Astrocyte (in vitro differentiated cells and primary cell): ENCODE data around the gene ACYP2. TPM values are rescaled to one million over a fixed set of nuclear protein-coding genes. Genes with fewer than 3 reads are reported as not detected.

Experiments used
- DNase-seq: peaks from one replicate; pipeline ENCODE4 v3.0.0-alpha.2; 2010; ENCODE audit warnings: low read depth
- FAIRE-seq: peaks from 2 replicates; lab custom pipeline; 2011; peaks lifted over from hg19 to GRCh38; lab: Jason Lieb, UNC
- H2AFZ ChIP-seq: 2 replicates; pipeline ENCODE4 v1.6.0; 2012; ENCODE audit warnings: low read depth, low read length, inconsistent platforms
- H3K27ac ChIP-seq: 2 replicates; pipeline ENCODE4 v1.5.1; 2011; ENCODE audit warnings: low read depth, low read length, inconsistent platforms
- H3K27me3 ChIP-seq: 2 replicates; pipeline ENCODE4 v1.6.0; 2011; ENCODE audit warnings: low read length, inconsistent platforms; ENCODE audit not compliant: insufficient read depth
- H3K36me3 ChIP-seq: 2 replicates; pipeline ENCODE4 v1.5.1; 2011; ENCODE audit warnings: low read length, inconsistent platforms; ENCODE audit not compliant: insufficient read depth
- H3K4me1 ChIP-seq: 2 replicates; pipeline ENCODE4 v1.5.1; 2011; ENCODE audit warnings: low read length, inconsistent platforms; ENCODE audit not compliant: insufficient read depth
- H3K4me2 ChIP-seq: 2 replicates; pipeline ENCODE4 v1.6.0; 2012; ENCODE audit warnings: low read length, inconsistent platforms
- H3K4me3 ChIP-seq: 2 replicates; pipeline ENCODE4 v1.5.1; 2011; ENCODE audit warnings: low read depth, mild to moderate bottlenecking, low read length, inconsistent platforms; ENCODE audit not compliant: insufficient read depth
- H3K79me2 ChIP-seq: 2 replicates; pipeline ENCODE4 v1.6.0; 2012; ENCODE audit warnings: mild to moderate bottlenecking, low read length, inconsistent platforms; ENCODE audit not compliant: insufficient read depth
- H3K9ac ChIP-seq: 2 replicates; pipeline ENCODE4 v1.6.0; 2012; ENCODE audit warnings: mild to moderate bottlenecking, low read length, inconsistent platforms
- H3K9me3 ChIP-seq: 2 replicates; pipeline ENCODE4 v1.5.1; 2012; ENCODE audit warnings: low read depth, mild to moderate bottlenecking, low read length, inconsistent platforms; ENCODE audit not compliant: insufficient read depth
- H4K20me1 ChIP-seq: 2 replicates; pipeline ENCODE4 v1.6.0; 2012; ENCODE audit warnings: low read length, inconsistent platforms; ENCODE audit not compliant: insufficient read depth
- H3K27ac Mint-ChIP-seq: one replicate; pipeline ENCODE4 v1.8.0; 2021; ENCODE audit warnings: mild to moderate bottlenecking, mixed read lengths; ENCODE audit not compliant: unreplicated experiment
- H3K27me3 Mint-ChIP-seq: one replicate; pipeline ENCODE4 v1.8.0; 2021; ENCODE audit warnings: low read depth, mixed read lengths; ENCODE audit not compliant: unreplicated experiment
- H3K36me3 Mint-ChIP-seq: one replicate; pipeline ENCODE4 v1.8.0; 2021; ENCODE audit warnings: low read depth, mixed read lengths; ENCODE audit not compliant: unreplicated experiment
- H3K4me1 Mint-ChIP-seq: one replicate; pipeline ENCODE4 v1.8.0; 2021; ENCODE audit warnings: low read depth, mixed read lengths; ENCODE audit not compliant: unreplicated experiment
- H3K4me3 Mint-ChIP-seq: one replicate; pipeline ENCODE4 v1.8.0; 2021; ENCODE audit warnings: mild to moderate bottlenecking, moderate library complexity, mixed read lengths; ENCODE audit not compliant: unreplicated experiment
- H3K9me3 Mint-ChIP-seq: one replicate; pipeline ENCODE4 v1.8.0; 2021; ENCODE audit warnings: mild to moderate bottlenecking, mixed read lengths; ENCODE audit not compliant: unreplicated experiment
- CTCF ChIP-seq: IDR thresholded peaks from 2 replicates; pipeline ENCODE4 v1.5.1; 2011; ENCODE audit warnings: low read depth, mild to moderate bottlenecking, inconsistent platforms, low read length, moderate library complexity; ENCODE audit not compliant: insufficient read depth
- EZH2 ChIP-seq: IDR thresholded peaks from 2 replicates; pipeline ENCODE4 v1.6.1; 2012; ENCODE audit warnings: mild to moderate bottlenecking, low read length, inconsistent platforms; ENCODE audit not compliant: insufficient read depth
- total RNA-seq: library from RNA; stranded (reverse); gene quantifications from 2 replicates; pipeline ENCODE4 v1.2.1, GENCODE V29; 2021

Gene ACYP2
- total RNA-seq, 1 donor from 2014 or later, result 6.8 TPM

- Histone ChIP-seq H3K4me3 (no peak overlapping the region), H3K4me1 (peaks cover 5% of the 10 kb centered on the region), H3K4me2 (no peak overlapping the region), H3K36me3 (no peaks in the 10 kb centered on the region), H3K79me2 (no peaks in the 10 kb centered on the region), H3K27me3 (no peaks in the 10 kb centered on the region), H3K27ac (no peak overlapping the region), H2AFZ (no peak overlapping the region), H4K20me1 (no peaks in the 10 kb centered on the region), H3K9me3 (no peaks in the 10 kb centered on the region), H3K9ac (no peak overlapping the region)
- Mint-ChIP-seq H3K4me1 (peaks cover 5% of the 10 kb centered on the region), H3K9me3 (peaks cover 4% of the 10 kb centered on the region), H3K27ac (no peak overlapping the region), H3K27me3 (no peaks in the 10 kb centered on the region), H3K4me3 (no peak overlapping the region), H3K36me3 (peaks cover 3% of the 10 kb centered on the region)
- DNase-seq (no peak), FAIRE-seq (no peak)
- TF ChIP-seq CTCF (no peak), EZH2 (no peak)
These were observed 16.0 kb upstream of the ACYP2 start for GRCh38 chr2:54099370-54099769.

GRCh38 chr2:54099829-54100585, 15.4 kb upstream of the ACYP2 start:
- H3K27me3 Mint-ChIP-seq, result no peaks in the 10 kb centered on the region
- Histone ChIP-seq H2AFZ (no peak overlapping the region), H3K4me3 (no peak overlapping the region), H3K27ac (no peak overlapping the region), H3K4me1 (peaks cover 5% of the 10 kb centered on the region), H3K79me2 (no peaks in the 10 kb centered on the region), H3K36me3 (no peaks in the 10 kb centered on the region), H3K4me2 (no peak overlapping the region), H3K9me3 (no peaks in the 10 kb centered on the region), H3K27me3 (no peaks in the 10 kb centered on the region), H3K9ac (no peak overlapping the region), H4K20me1 (no peaks in the 10 kb centered on the region)
- H3K27ac Mint-ChIP-seq, result no peak overlapping the region
- H3K4me3 Mint-ChIP-seq, result no peak overlapping the region
- FAIRE-seq (no peak), DNase-seq (no peak)
- H3K9me3 Mint-ChIP-seq, result peaks cover 4% of the 10 kb centered on the region
- TF ChIP-seq EZH2 (no peak), CTCF (no peak)
- H3K36me3 Mint-ChIP-seq, result peaks cover 3% of the 10 kb centered on the region
- peaks cover 5% of the 10 kb centered on the region for H3K4me1 Mint-ChIP-seq

- no peaks in the 10 kb centered on the region for H3K36me3 ChIP-seq
- no peak for TF ChIP-seq EZH2
- no peak for TF ChIP-seq CTCF
- H3K9me3 ChIP-seq, result no peaks in the 10 kb centered on the region
- Mint-ChIP-seq H3K27ac (no peak overlapping the region), H3K4me3 (no peak overlapping the region), H3K36me3 (peaks cover 3% of the 10 kb centered on the region), H3K9me3 (peaks cover 4% of the 10 kb centered on the region), H3K27me3 (no peaks in the 10 kb centered on the region), H3K4me1 (peaks cover 5% of the 10 kb centered on the region)
- DNase-seq, result no peak
- H3K79me2 ChIP-seq, result no peaks in the 10 kb centered on the region
- H2AFZ ChIP-seq, result no peak overlapping the region
- no peak overlapping the region for H3K9ac ChIP-seq
- H3K27ac ChIP-seq, result no peak overlapping the region
- no peaks in the 10 kb centered on the region for H4K20me1 ChIP-seq
- FAIRE-seq, result no peak
- peaks cover 5% of the 10 kb centered on the region for H3K4me1 ChIP-seq
- H3K4me3 ChIP-seq, result no peak overlapping the region
- H3K4me2 ChIP-seq, result no peak overlapping the region
- no peaks in the 10 kb centered on the region for H3K27me3 ChIP-seq
These were observed 14.6 kb upstream of the ACYP2 start for GRCh38 chr2:54100772-54101171.
